Endometrial microvascular endothelial cells (primary cell): ENCODE measurements around the gene VAV2. TPM values are rescaled to one million over a fixed set of nuclear protein-coding genes. Genes with fewer than 3 reads are reported as not detected.
"Not testable (repeated sequence)": the region's sequence is repeated elsewhere in the genome, so short reads cannot be mapped to it uniquely, and the experiment has no call there.

Experiments used
- in situ Hi-C: cut with HindIII; loops from 2 replicates; pipeline ENCODE4 v1.10.0; 2017; ENCODE audit warnings: low sequenced_read_pairs, low pct_unique_long_range_greater_than_20kb; ENCODE audit errors: inconsistent ontology term
- total RNA-seq: library from RNA; depleted of rRNA; stranded (reverse); fragments of >200 nt; gene quantifications from one replicate; pipeline ENCODE4 v1.2.3, GENCODE V29; 2015; ENCODE audit errors: inconsistent ontology term

VAV2 gene
- total RNA-seq, 1 donor from 2014 or later = 12.8 TPM

DNA sequence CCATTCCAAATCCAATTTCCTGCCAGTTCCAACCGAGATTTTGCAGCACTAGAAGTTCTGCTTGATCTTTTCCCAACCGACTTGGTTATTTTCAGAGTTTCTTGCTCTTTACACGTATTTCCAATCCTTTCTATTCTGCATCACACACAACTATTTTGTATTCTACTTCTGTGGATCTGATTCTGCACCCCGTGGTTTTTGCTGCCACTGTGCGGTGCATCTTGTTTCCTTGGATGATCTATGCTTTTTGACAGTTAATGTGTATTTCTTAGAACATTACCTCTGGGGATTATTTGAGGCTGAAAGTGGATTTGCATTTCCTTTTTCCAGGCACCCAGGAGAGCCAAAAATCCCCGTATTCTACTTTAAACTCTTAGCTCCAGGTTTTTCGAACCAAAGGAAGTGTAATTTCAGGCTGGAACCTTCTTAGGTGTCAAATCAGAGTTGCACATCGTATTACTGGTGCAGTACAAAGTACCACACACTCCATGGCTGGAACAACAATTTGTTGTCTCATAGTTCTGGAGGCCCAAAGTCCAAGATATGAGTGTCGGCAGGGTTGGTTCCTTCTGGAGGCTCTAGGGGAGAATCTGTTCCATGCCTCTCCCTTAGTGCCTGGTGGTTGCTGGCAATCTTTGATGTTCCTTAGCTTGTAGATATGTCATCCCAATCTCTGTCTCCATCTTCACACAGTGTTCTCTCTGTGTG is 239.2 kb downstream of the VAV2 start:
- in situ Hi-C loops = no loop called here

DNA sequence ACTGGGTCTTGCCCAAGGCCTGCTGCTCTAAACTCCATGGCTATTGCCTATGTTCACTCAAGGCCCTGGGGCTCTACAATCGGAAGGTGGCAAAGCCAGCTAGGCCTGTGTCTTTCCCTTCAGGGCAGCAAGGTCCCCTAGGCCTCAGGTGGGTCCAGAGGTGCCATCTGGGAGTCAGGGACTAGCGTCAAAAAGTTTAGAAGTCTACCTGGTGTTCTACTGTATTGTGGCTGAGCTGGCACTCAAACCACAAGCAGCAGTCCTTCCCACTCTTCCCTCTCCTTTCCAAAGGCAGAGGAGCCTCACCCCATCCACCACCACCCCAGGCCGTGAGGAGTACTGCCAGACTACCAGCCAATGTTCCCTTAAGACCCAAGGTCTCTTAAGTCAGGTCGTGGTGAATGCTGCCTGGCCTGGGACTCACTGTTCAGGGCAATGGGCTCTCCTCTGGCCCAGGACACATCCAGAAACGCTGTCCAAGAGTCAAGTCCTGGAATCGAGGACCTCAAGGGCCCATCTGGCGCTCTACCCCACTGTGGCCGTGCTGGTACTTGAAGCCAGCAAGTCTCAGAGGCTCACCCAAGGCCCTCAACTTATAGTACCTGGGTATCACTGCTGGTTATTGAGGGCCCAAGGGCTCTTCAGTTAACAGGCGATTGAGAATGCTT is 241.0 kb downstream of the VAV2 start:
- in situ Hi-C loops = no loop called here

DNA sequence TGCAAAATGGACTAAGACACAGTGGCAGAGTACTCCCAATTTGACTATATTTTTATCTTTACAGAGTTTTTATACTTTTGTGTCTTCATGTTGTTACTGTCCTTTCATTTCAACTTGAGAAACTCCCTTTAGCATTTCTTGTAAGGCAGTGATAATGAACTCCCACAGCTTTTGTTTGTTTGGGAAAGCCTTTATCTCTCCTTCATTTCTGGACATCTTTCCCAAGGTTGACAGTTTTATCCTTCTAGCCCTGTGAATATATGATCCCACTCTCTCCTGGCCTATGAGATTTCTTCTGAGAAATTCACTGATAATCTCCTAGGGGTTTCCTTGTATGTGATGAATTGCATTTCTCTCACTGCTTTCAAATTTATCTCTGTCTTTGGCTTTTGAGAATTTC is 244.8 kb downstream of the VAV2 start:
- in situ Hi-C loops = no loop called here

DNA sequence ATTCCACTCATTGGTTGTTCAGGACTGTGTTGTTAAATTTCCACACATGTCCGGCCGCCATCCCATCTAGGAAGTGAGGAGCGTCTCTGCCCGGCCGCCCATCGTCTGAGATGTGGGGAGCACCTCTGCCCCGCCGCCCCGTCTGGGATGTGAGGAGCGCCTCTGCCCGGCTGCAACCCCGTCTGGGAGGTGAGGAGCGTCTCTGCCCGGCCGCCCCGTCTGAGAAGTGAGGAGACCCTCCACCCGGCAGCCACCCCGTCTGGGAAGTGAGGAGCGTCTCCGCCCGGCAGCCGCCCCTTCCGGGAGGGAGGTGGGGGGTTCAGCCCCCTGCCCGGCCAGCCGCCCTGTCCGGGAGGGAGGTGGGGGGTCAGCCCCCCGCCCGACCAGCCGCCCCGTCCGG is 247.6 kb downstream of the VAV2 start:
- in situ Hi-C loops = not testable (repeated sequence)

- in situ Hi-C loops = no loop called here
Observed at GRCh38 chr9:133742849-133743444, 249.2 kb downstream of the VAV2 start.

GRCh38 chr9:133742251-133742650 is 249.9 kb downstream of the VAV2 start:
- in situ Hi-C loops = no loop called here

DNA sequence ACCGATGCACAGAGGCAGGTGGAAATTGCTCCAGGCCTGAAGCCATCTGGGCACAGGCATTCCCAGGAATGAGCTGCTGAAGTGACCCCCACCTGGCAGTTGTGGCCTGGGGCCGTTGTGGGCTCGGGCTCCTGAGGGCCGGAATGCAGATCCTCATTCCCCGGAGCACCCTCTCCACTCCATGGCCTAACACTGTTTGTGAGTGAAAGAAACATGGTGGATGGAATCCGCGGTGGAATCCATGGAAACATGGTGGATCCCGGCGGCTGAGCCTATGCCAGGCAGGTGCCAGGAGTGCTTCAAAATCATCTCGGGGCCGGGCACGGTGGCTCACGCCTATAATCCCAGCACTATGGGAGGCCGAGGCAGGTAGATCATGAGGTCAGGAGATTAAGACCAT is 250.4 kb downstream of the VAV2 start:
- in situ Hi-C loops = no loop called here

GRCh38 chr9:133740911-133741310 is 251.2 kb downstream of the VAV2 start:
- in situ Hi-C loops = no loop called here

GRCh38 chr9:133739408-133740280 is 252.5 kb downstream of the VAV2 start:
- in situ Hi-C loops = no loop called here

DNA sequence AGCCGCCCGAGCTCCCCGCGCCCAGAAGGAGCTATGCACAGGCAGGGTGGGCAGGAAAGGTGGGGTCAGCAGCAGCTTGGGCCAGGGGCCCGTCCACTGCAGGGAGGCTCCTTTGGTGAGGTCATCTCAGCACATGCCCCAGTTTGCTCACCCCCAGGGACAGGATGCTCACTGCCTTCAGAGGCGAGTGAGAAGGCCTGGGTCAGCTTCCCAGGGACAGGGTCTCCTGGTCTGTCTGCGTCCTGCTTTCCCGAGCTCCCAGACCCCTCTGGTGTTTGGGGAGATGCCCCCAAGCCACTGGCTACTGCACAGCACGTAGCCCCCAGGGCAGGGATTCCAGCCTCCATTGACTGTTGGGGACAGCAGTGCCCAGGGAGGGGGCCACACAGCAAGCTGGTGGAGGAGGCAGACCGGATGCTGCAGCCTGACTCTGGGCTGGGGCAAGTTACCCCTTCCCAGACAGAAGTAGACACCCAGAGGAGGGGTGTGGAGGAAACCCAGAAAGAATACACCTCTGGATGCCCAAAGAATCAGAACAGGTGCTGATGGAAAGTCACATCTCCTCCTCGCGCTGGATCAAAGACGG is 253.4 kb downstream of the VAV2 start:
- in situ Hi-C loops = no loop called here

GRCh38 chr9:133737774-133738639 is 254.1 kb downstream of the VAV2 start, which contains the start of gene SARDH:
Gene SARDH (minus strand): TSS chr9:133738352. CDS start chr9:133734173, 4,179 bp downstream.
- in situ Hi-C loops = no loop called here

GRCh38 chr9:133737071-133737773 is 254.9 kb downstream of the VAV2 start:
- in situ Hi-C loops = no loop called here

- in situ Hi-C loops = no loop called here
Observed at GRCh38 chr9:133735931-133736330, 256.2 kb downstream of the VAV2 start.

- in situ Hi-C loops = no loop called here
Observed at GRCh38 chr9:133735415-133735775, 256.7 kb downstream of the VAV2 start.

GRCh38 chr9:133734590-133735414 is 257.3 kb downstream of the VAV2 start:
- in situ Hi-C loops = no loop called here

DNA sequence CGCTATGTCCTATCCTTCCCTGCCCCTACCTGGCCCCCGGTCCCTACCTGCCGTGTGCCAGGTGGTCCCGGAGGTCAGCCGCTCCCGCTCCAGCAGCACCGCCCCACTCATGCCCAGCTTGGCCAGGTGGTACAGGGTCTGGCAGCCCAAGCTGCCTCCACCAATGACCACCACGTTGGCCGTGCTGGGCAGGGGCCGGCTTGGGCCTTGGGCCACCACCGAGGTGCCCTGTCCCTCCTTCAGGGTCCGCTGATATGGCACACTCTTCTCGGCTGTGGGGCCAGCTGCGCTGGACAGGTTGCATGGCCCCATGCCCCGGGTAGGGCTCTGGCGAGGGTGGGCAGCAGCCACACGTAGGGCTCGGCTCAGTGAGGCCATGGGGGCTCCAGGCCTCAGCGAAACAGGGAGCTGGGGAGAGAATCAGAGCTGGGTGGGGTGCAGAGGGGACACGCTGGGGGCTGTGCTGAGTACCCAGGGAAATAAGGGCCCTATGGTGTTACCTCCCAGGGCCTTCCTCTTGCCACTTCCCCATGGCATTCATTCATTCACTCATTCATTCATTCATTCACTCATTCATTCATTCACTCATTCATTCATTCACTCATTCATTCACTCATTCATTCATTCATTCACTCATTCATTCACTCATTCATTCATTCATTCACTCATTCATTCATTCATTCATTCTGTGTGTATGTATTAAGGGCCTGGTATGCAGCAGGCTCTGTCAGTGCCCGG is 258.2 kb downstream of the VAV2 start:
- in situ Hi-C loops = no loop called here
